ENCODE data around the gene SMIM38. TPM values are rescaled to one million over a fixed set of nuclear protein-coding genes. Genes with fewer than 3 reads are reported as not detected.
A peak's percentile ranks its signal among the peaks of the same experiment; 100 is the strongest.

The SMIM38 gene
- total RNA-seq, 4 donors from 2014 or later, result 0.13 to 1.8 (median 0.98) TPM

GRCh38 chr11:69123593-69124545 is 31.9 kb upstream of the SMIM38 start:
- intact Hi-C loops (cut with DNase I; ENCODE audit: low total_unique reads), result no loop called here
- no peak for DNase-seq (ENCODE audit: low spot score in 2 of 2)
- no peak overlapping the region for H3K4me3 ChIP-seq (ENCODE audit: low read depth, poor library complexity, severe bottlenecking)
- WGBS, 2 donors, result 78 to 81% methylated on average over 26 to 27 of the region's 27 CpGs
- TF ChIP-seq POLR2A (IDR thresholded peaks at IDR 0.05) (no peak), CTCF (IDR thresholded peaks at IDR 0.05) (no peak)

GRCh38 chr11:69125861-69126260 is 29.9 kb upstream of the SMIM38 start:
- intact Hi-C loops (cut with DNase I; ENCODE audit: low total_unique reads), result no loop called here
- DNase-seq (ENCODE audit: low spot score in 2 of 2), result peak in 1 of 2 donors; percentile 37
- no peak overlapping the region for H3K4me3 ChIP-seq (ENCODE audit: low read depth, poor library complexity, severe bottlenecking)
- WGBS, 2 donors, result 94 to 98% methylated on average over 2 to 3 of the region's 3 CpGs
- TF ChIP-seq CTCF (IDR thresholded peaks at IDR 0.05) (no peak), POLR2A (IDR thresholded peaks at IDR 0.05) (no peak)

- peak in 1 of 2 donors; percentile 72 for DNase-seq (ENCODE audit: low spot score in 2 of 2)
- WGBS, 2 donors, result 84 to 95% methylated on average over 9 to 12 of the region's 12 CpGs
- no peak overlapping the region for H3K4me3 ChIP-seq (ENCODE audit: low read depth, poor library complexity, severe bottlenecking)
- intact Hi-C loops (cut with DNase I; ENCODE audit: low total_unique reads), result no loop called here
- no peak for TF ChIP-seq CTCF (IDR thresholded peaks at IDR 0.05)
- TF ChIP-seq POLR2A (IDR thresholded peaks at IDR 0.05), result no peak
Measured at GRCh38 chr11:69126286-69126685, 29.4 kb upstream of the SMIM38 start.

DNA sequence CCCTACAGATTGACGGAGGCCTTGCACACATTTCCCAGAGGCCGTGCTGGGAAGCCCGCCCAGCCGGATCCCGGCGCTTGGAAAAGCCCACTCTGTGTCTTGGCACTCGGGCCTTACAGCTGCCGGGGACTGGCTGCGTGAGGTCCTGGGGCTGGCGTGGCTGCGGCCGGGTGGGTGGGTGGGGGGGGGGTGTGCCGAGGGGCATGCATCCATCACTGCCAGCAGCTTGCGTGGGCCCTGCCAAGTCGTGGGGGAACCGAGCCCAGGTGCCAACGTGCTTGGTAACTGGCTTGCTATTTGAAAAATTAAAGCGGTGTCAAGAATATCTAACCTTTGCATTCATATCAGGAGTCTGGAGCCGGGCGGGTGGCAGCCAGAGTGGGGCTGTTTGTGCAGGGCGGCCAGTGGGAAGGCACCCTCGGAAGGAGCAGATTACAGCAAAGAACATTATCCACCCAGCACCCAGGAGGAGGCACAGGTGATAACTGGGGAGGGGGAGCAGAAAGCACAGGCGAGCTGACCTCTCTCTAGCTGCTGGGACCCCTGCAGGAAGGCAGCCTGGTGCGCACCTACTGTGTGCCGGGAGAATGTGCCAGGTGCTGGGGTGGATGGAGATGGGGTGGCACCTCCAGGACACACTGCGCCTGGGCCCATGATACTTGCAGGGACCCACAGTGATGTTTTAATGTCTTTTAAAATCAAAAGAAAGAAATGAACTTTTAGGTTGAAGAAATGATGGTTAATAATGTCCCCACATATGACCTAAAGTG is 28.5 kb upstream of the SMIM38 start:
- peak in 1 of 2 donors; percentile 83 for DNase-seq (ENCODE audit: low spot score in 2 of 2)
- intact Hi-C loops (cut with DNase I; ENCODE audit: low total_unique reads), result no loop called here
- TF ChIP-seq POLR2A (IDR thresholded peaks at IDR 0.05) (no peak), CTCF (IDR thresholded peaks at IDR 0.05) (no peak)
- H3K4me3 ChIP-seq (ENCODE audit: low read depth, poor library complexity, severe bottlenecking), result no peak overlapping the region
- 59 to 60% methylated on average over 22 to 26 of the region's 26 CpGs for WGBS, 2 donors

- TF ChIP-seq CTCF (IDR thresholded peaks at IDR 0.05) (no peak), POLR2A (IDR thresholded peaks at IDR 0.05) (no peak)
- WGBS, 2 donors, result 88 to 91% methylated on average over 1 of the region's 1 CpG
Measured at GRCh38 chr11:69127884-69128283, 27.9 kb upstream of the SMIM38 start.

More at GRCh38 chr11:69127884-69128283, 27.9 kb upstream of the SMIM38 start:
- intact Hi-C loops (cut with DNase I; ENCODE audit: low total_unique reads), result no loop called here
- DNase-seq (ENCODE audit: low spot score in 2 of 2), result no peak
- H3K4me3 ChIP-seq (ENCODE audit: low read depth, poor library complexity, severe bottlenecking), result no peak overlapping the region

Measured in lower leg skin (tissue), 4 donors.